Liver (tissue), 9 donors: ENCODE data around the gene TPK1. TPM values are rescaled to one million over a fixed set of nuclear protein-coding genes. Genes with fewer than 3 reads are reported as not detected.

ENCODE experiments used
- DNase-seq: peaks from one replicate; pipeline ENCODE4 v3.0.0-alpha.2; 2017; ENCODE audit warnings: low spot score
- H3K27ac ChIP-seq, 2 donors: one replicate each; pipeline ENCODE4 v1.7.0; 2013; ENCODE audit warnings: inconsistent platforms in 2 of 2, low read length in 2 of 2, control low read depth in 1 of 2, low read depth in 1 of 2, mild to moderate bottlenecking in 1 of 2
- H3K27me3 ChIP-seq, 4 donors: one replicate each; pipeline versions ENCODE4 v1.6.1 to v1.7.0; 2013; ENCODE audit warnings: low read length in 3 of 4, inconsistent platforms in 1 of 4, mild to moderate bottlenecking in 1 of 4, moderate library complexity in 1 of 4; ENCODE audit not compliant: control insufficient read depth in 4 of 4, insufficient read depth in 4 of 4
- H3K36me3 ChIP-seq, 4 donors: one replicate each; pipeline versions ENCODE4 v1.6.1 to v1.7.0; 2013; ENCODE audit warnings: low read length in 3 of 4, mild to moderate bottlenecking in 3 of 4, low read depth in 1 of 4, moderate library complexity in 1 of 4; ENCODE audit not compliant: control insufficient read depth in 4 of 4, insufficient read depth in 3 of 4
- H3K4me1 ChIP-seq, 4 donors: one replicate each; pipeline versions ENCODE4 v1.6.1 to v1.7.0; 2013; ENCODE audit warnings: low read length in 3 of 4, mild to moderate bottlenecking in 3 of 4, moderate library complexity in 1 of 4; ENCODE audit not compliant: control insufficient read depth in 4 of 4, insufficient read depth in 4 of 4
- H3K4me3 ChIP-seq, 3 donors: one replicate each; pipeline versions ENCODE4 v1.6.1 to v1.7.0; 2013; ENCODE audit warnings: low read length in 3 of 3, control low read depth in 1 of 3, low read depth in 1 of 3, mild to moderate bottlenecking in 1 of 3
- H3K9ac ChIP-seq, 2 donors: one replicate each; pipeline ENCODE4 v1.7.0; 2013; ENCODE audit warnings: low read length in 2 of 2, mild to moderate bottlenecking in 2 of 2, moderate library complexity in 2 of 2, control low read depth in 1 of 2, low read depth in 1 of 2
- H3K9me3 ChIP-seq, 4 donors: one replicate each; pipeline versions ENCODE4 v1.6.1 to v1.7.0; 2013; ENCODE audit warnings: low read length in 3 of 4; ENCODE audit not compliant: control insufficient read depth in 4 of 4
- EGR1 ChIP-seq, 2 donors: IDR thresholded peaks; 2 replicates each; pipeline ENCODE4 v1.6.1; 2016 to 2018; ENCODE audit warnings: antibody characterized with exemption in 2 of 2, low read depth in 2 of 2
- FOXA1 ChIP-seq: IDR thresholded peaks from 2 replicates; pipeline ENCODE4 v1.6.1; 2016; ENCODE audit warnings: antibody characterized with exemption
- GABPA ChIP-seq, 2 donors: IDR thresholded peaks in 1 of 2; conservative IDR thresholded peaks in 1 of 2; 2 replicates each; pipeline ENCODE4 v1.6.1; 2016; ENCODE audit warnings: antibody characterized with exemption in 2 of 2, mild to moderate bottlenecking in 1 of 2, moderate library complexity in 1 of 2
- HNF4A ChIP-seq, 2 donors: conservative IDR thresholded peaks; 2 replicates each; pipeline ENCODE4 v1.6.1; 2016; ENCODE audit warnings: antibody characterized with exemption in 2 of 2, mild to moderate bottlenecking in 2 of 2
- HNF4G ChIP-seq: IDR thresholded peaks from 2 replicates; pipeline ENCODE4 v1.6.1; 2016; ENCODE audit warnings: antibody characterized with exemption
- JUND ChIP-seq, 2 donors: IDR thresholded peaks; 2 replicates each; pipeline ENCODE4 v1.6.1; 2016; ENCODE audit warnings: antibody characterized with exemption in 2 of 2
- NR2F2 ChIP-seq: IDR thresholded peaks from 2 replicates; pipeline ENCODE4 v1.6.1; 2016; ENCODE audit warnings: antibody characterized with exemption
- RAD21 ChIP-seq, 2 donors: IDR thresholded peaks; 2 replicates each; pipeline ENCODE4 v1.6.1; 2016; ENCODE audit warnings: antibody characterized with exemption in 2 of 2, mild to moderate bottlenecking in 2 of 2
- RXRA ChIP-seq, 2 donors: IDR thresholded peaks; 2 replicates each; pipeline ENCODE4 v1.6.1; 2017 to 2018; ENCODE audit warnings: antibody characterized with exemption in 2 of 2, mild to moderate bottlenecking in 1 of 2
- SP1 ChIP-seq: IDR thresholded peaks from 2 replicates; pipeline ENCODE4 v1.6.1; 2018; ENCODE audit warnings: antibody characterized with exemption, mild to moderate bottlenecking
- TAF1 ChIP-seq: conservative IDR thresholded peaks from 2 replicates; pipeline ENCODE4 v1.6.1; 2016; ENCODE audit warnings: antibody characterized with exemption, mild to moderate bottlenecking
- YY1 ChIP-seq: IDR thresholded peaks from 2 replicates; pipeline ENCODE4 v1.6.1; 2016; ENCODE audit warnings: antibody characterized with exemption, mild to moderate bottlenecking
- WGBS: extraction: QIAGEN DNeasy Blood & Tissue Kit; methylation state at CpG from one replicate; pipeline ENCODE4 v1.1.7; 2013; 5-methylcytosine and 5-hydroxymethylcytosine counted together
- polyA plus RNA-seq, 2 donors: library from polyadenylated mRNA; stranded (reverse) in 1 of 2; unstranded in 1 of 2; fragments of 200-250 nt in 1 of 2; fragments of >200 nt in 1 of 2; fragmentation: Nextera tagmentation in 1 of 2; extraction: Ambion mirVana in 1 of 2; gene quantifications; one replicate each; pipeline versions ENCODE4 v1.2.1 to v1.2.3, GENCODE V29; 2013 to 2015
- total RNA-seq, 2 donors: library from RNA; depleted of rRNA; stranded (reverse); fragments of >200 nt; gene quantifications; one replicate each; pipeline ENCODE4 v1.2.3, GENCODE V29; 2014
- TF ChIP-seq, protein P1 (sequence below): fragments of 150-350 bp; IDR thresholded peaks from 2 replicates; pipeline ENCODE4 v1.5.1; 2017; ENCODE audit warnings: improper control_type of control experiment, low read depth, low read length; ENCODE audit not compliant: missing input control
- TF ChIP-seq, protein P2 (sequence below): IDR thresholded peaks from 2 replicates; pipeline ENCODE4 v1.6.1; 2016; ENCODE audit warnings: antibody characterized with exemption, mild to moderate bottlenecking
- TF ChIP-seq, protein P3 (sequence below): IDR thresholded peaks from 2 replicates; pipeline ENCODE4 v1.6.1; 2016; ENCODE audit warnings: antibody characterized with exemption
- TF ChIP-seq, protein P4 (sequence below): IDR thresholded peaks from 2 replicates; pipeline ENCODE4 v1.6.1; 2016; ENCODE audit warnings: antibody characterized with exemption
- TF ChIP-seq, protein P5 (sequence below): IDR thresholded peaks from 2 replicates; pipeline ENCODE4 v1.6.1; 2016; ENCODE audit warnings: antibody characterized with exemption
- donor health status: healthy.
- donor health status: healthy.
- donor health status: healthy.
- donor health status: healthy.
- donor health status: healthy.

TPK1 gene
- total and polyA plus RNA-seq, 4 donors: 2.2 to 7.5 (median 3.3) TPM

DNA sequence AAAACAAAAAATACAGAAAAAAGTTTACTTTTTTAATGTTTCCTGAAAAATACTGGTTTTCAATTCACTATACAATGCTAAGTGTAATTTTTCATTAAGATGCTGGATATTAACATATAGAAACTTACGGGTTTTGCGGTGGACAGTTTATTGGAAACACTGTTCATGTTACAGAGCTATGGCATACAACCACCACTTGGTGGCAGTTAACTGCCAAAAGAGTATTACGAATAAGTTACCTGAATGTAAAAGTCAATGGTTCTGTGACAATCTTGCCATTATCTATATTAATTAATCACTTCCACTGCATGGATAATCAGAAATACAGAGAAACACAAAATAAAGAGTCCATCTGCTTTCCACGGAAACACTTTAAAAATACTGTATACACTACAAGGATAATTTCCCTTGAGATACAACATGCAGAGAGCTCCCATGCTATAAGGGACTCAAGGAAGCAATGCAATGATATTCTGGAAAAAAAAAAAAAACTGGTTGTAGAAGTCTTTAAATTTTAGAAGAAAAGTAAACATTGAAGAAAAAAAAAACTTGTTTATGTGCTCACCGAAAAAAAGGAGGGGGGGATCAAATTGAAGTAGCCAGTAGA, 97.0 kb downstream of the TPK1 start:
- Histone ChIP-seq H3K36me3 (no peaks in the 10 kb centered on the region), H3K9me3 (no peaks in the 10 kb centered on the region), H3K4me3 (no peak overlapping the region), H3K4me1 (no peaks in the 10 kb centered on the region), H3K9ac (no peak overlapping the region), H3K27me3 (no peaks in the 10 kb centered on the region), H3K27ac (no peak overlapping the region)
- TF ChIP-seq YY1 (no peak), RAD21 (IDR thresholded peaks at IDR 0.05) (peak; percentile 75 to 82), EGR1 (IDR thresholded peaks at IDR 0.05; ENCODE audit: low read depth in 2 of 2) (no peak)
- TF ChIP-seq, protein P1, sequence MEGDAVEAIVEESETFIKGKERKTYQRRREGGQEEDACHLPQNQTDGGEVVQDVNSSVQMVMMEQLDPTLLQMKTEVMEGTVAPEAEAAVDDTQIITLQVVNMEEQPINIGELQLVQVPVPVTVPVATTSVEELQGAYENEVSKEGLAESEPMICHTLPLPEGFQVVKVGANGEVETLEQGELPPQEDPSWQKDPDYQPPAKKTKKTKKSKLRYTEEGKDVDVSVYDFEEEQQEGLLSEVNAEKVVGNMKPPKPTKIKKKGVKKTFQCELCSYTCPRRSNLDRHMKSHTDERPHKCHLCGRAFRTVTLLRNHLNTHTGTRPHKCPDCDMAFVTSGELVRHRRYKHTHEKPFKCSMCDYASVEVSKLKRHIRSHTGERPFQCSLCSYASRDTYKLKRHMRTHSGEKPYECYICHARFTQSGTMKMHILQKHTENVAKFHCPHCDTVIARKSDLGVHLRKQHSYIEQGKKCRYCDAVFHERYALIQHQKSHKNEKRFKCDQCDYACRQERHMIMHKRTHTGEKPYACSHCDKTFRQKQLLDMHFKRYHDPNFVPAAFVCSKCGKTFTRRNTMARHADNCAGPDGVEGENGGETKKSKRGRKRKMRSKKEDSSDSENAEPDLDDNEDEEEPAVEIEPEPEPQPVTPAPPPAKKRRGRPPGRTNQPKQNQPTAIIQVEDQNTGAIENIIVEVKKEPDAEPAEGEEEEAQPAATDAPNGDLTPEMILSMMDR: peak; percentile 68
- DNase-seq: no peak
- WGBS: 30% methylated on average over 5 of the region's 5 CpGs

DNA sequence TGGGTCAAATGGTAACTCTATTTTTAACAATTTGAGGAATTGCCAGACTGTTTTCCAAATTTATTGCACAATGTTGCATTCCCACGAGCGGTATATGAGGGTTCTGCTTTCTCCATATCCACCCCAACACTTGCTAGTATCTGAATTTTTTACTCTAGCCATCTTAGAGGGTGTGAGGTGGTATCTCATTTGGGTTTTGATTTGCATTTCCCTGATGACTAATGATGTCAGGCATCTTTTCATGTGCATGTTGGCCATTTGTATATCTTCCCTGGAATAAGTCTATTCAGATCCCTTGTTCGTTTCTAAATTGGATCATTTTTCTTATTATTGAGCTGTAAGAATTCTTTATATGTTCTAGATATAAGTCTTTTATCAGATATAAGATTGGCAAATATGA, 97.7 kb downstream of the TPK1 start:
- H3K36me3 ChIP-seq: no peaks in the 10 kb centered on the region
- no peak for DNase-seq
- no peak overlapping the region for H3K4me3 ChIP-seq
- H3K4me1 ChIP-seq: no peaks in the 10 kb centered on the region
- TF ChIP-seq TAF1: no peak
- TF ChIP-seq JUND (IDR thresholded peaks at IDR 0.05): no peak
- TF ChIP-seq RXRA (IDR thresholded peaks at IDR 0.05): no peak
- TF ChIP-seq HNF4G: no peak
- TF ChIP-seq, protein P2, sequence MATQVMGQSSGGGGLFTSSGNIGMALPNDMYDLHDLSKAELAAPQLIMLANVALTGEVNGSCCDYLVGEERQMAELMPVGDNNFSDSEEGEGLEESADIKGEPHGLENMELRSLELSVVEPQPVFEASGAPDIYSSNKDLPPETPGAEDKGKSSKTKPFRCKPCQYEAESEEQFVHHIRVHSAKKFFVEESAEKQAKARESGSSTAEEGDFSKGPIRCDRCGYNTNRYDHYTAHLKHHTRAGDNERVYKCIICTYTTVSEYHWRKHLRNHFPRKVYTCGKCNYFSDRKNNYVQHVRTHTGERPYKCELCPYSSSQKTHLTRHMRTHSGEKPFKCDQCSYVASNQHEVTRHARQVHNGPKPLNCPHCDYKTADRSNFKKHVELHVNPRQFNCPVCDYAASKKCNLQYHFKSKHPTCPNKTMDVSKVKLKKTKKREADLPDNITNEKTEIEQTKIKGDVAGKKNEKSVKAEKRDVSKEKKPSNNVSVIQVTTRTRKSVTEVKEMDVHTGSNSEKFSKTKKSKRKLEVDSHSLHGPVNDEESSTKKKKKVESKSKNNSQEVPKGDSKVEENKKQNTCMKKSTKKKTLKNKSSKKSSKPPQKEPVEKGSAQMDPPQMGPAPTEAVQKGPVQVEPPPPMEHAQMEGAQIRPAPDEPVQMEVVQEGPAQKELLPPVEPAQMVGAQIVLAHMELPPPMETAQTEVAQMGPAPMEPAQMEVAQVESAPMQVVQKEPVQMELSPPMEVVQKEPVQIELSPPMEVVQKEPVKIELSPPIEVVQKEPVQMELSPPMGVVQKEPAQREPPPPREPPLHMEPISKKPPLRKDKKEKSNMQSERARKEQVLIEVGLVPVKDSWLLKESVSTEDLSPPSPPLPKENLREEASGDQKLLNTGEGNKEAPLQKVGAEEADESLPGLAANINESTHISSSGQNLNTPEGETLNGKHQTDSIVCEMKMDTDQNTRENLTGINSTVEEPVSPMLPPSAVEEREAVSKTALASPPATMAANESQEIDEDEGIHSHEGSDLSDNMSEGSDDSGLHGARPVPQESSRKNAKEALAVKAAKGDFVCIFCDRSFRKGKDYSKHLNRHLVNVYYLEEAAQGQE: no peak
- no peak for TF ChIP-seq SP1
- TF ChIP-seq HNF4A (conservative IDR thresholded peaks at IDR 0.05): no peak
- TF ChIP-seq, protein P3, sequence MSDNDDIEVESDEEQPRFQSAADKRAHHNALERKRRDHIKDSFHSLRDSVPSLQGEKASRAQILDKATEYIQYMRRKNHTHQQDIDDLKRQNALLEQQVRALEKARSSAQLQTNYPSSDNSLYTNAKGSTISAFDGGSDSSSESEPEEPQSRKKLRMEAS: no peak
- no peak for TF ChIP-seq RAD21 (IDR thresholded peaks at IDR 0.05)
- no peak for TF ChIP-seq GABPA (IDR thresholded peaks at IDR 0.05 in 1 of 2, conservative IDR thresholded peaks at IDR 0.05 in 1 of 2)
- TF ChIP-seq, protein P4, sequence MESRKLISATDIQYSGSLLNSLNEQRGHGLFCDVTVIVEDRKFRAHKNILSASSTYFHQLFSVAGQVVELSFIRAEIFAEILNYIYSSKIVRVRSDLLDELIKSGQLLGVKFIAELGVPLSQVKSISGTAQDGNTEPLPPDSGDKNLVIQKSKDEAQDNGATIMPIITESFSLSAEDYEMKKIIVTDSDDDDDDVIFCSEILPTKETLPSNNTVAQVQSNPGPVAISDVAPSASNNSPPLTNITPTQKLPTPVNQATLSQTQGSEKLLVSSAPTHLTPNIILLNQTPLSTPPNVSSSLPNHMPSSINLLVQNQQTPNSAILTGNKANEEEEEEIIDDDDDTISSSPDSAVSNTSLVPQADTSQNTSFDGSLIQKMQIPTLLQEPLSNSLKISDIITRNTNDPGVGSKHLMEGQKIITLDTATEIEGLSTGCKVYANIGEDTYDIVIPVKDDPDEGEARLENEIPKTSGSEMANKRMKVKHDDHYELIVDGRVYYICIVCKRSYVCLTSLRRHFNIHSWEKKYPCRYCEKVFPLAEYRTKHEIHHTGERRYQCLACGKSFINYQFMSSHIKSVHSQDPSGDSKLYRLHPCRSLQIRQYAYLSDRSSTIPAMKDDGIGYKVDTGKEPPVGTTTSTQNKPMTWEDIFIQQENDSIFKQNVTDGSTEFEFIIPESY: no peak
- TF ChIP-seq, protein P5, sequence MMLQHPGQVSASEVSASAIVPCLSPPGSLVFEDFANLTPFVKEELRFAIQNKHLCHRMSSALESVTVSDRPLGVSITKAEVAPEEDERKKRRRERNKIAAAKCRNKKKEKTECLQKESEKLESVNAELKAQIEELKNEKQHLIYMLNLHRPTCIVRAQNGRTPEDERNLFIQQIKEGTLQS: no peak
- TF ChIP-seq, protein P1: no peak
- no peak for TF ChIP-seq NR2F2
- TF ChIP-seq YY1: no peak
- TF ChIP-seq FOXA1: no peak
- H3K9me3 ChIP-seq: no peaks in the 10 kb centered on the region
- 31% methylated on average over 3 of the region's 3 CpGs for WGBS
- H3K9ac ChIP-seq: no peak overlapping the region
- H3K27ac ChIP-seq: no peak overlapping the region
- no peaks in the 10 kb centered on the region for H3K27me3 ChIP-seq
